ENCODE results near the gene CGB2. TPM values are rescaled to one million over a fixed set of nuclear protein-coding genes. Genes with fewer than 3 reads are reported as not detected.

The CGB2 gene
- total and polyA plus RNA-seq, 2 of the 4 experiments (the other 2 are of a cell fraction) = not detected

- CTCF ChIA-PET = no interaction called here
- in situ Hi-C loops (cut with MboI; ENCODE audit: low sequenced_read_pairs) = no loop called here
These were observed 34.3 kb downstream of the CGB2 start for GRCh38 chr19:49065905-49066512.

More at GRCh38 chr19:49065905-49066512, 34.3 kb downstream of the CGB2 start:
- DNase-seq = no peak
- H3K14ac ChIP-seq (replicated peaks; ENCODE audit: low read depth, low read length) = no peak overlapping the region
- intact Hi-C loops (cut with micrococcal nuclease) = no loop called here
- H2BK5ac ChIP-seq (ENCODE audit: low read depth, low read length, poor library complexity, severe bottlenecking) = no peak overlapping the region
- POLR2A ChIA-PET (ENCODE audit: unreplicated experiment) = no interaction called here
- no peak overlapping the region for H4K5ac ChIP-seq (ENCODE audit: low read depth, low read length)
- H2BK15ac ChIP-seq (ENCODE audit: low read depth, low read length) = no peak overlapping the region
- TF ChIP-seq MAFK (IDR thresholded peaks at IDR 0.05; ENCODE audit: low read depth, low read length) = no peak
- no peak for TF ChIP-seq USF2 (IDR thresholded peaks at IDR 0.05; ENCODE audit: low read depth, low read length)
- no peak for TF ChIP-seq CTCF (conservative IDR thresholded peaks at IDR 0.05; ENCODE audit: low read depth, low read length)
- TF ChIP-seq BHLHE40 (IDR thresholded peaks at IDR 0.05; ENCODE audit: low read depth, low read length) = no peak
- TF ChIP-seq POLR2A (IDR thresholded peaks at IDR 0.05; ENCODE audit: low read depth, low read length) = no peak
- no peak for TF ChIP-seq CEBPB (IDR thresholded peaks at IDR 0.05; ENCODE audit: low read depth, low read length)
- TF ChIP-seq MAZ (IDR thresholded peaks at IDR 0.05; ENCODE audit: borderline replicate concordance, low read depth, low read length) = no peak
- TF ChIP-seq ELK1 (IDR thresholded peaks at IDR 0.05; ENCODE audit: borderline replicate concordance, low read depth, low read length) = no peak
- no peak for TF ChIP-seq CHD1 (IDR thresholded peaks at IDR 0.05; ENCODE audit: low read depth, low read length)
- no peak for TF ChIP-seq RFX5 (IDR thresholded peaks at IDR 0.05; ENCODE audit: low read depth, low read length)
- TF ChIP-seq RCOR1 (IDR thresholded peaks at IDR 0.05; ENCODE audit: insufficient replicate concordance, low read length) = no peak
- TF ChIP-seq MXI1 (IDR thresholded peaks at IDR 0.05; ENCODE audit: borderline replicate concordance, low read depth, low read length) = no peak
- no peak for TF ChIP-seq NFE2L2 (IDR thresholded peaks at IDR 0.05; ENCODE audit: low read depth, low read length)
- dilution Hi-C loops (cut with HindIII; ENCODE audit: low sequenced_read_pairs, unreplicated experiment) = no loop called here
- peaks cover 2% of the 10 kb centered on the region; the same call in 1 of the 2 replicates for H3K4me1 ChIP-seq (ENCODE audit: control insufficient read depth, insufficient read depth, low read length)
- no peak overlapping the region for H4K91ac ChIP-seq (ENCODE audit: insufficient read depth, low read depth, low read length)
- H3K4me2 ChIP-seq (ENCODE audit: low read depth, low read length) = no peak overlapping the region
- no peak overlapping the region for H2AK9ac ChIP-seq (replicated peaks; ENCODE audit: low read depth, low read length, poor library complexity)
- no peak overlapping the region for H3K4ac ChIP-seq (ENCODE audit: low read depth, low read length)
- no peak overlapping the region for H3K18ac ChIP-seq (ENCODE audit: low read depth, low read length)
- H3K9me1 ChIP-seq (ENCODE audit: insufficient read depth, low read length) = no peaks in the 10 kb centered on the region
- no TSS peak for BruUV-seq (replicated peaks)
- no peak overlapping the region for H3K27ac ChIP-seq (ENCODE audit: insufficient read depth, low read length)
- no peaks in the 10 kb centered on the region for H3K79me1 ChIP-seq (ENCODE audit: low read depth in 1 of 2, low read length in 2 of 2)
- H2BK120ac ChIP-seq (ENCODE audit: low read depth, low read length) = no peak overlapping the region
- no peak overlapping the region for H2BK20ac ChIP-seq (ENCODE audit: low read depth, low read length)
- H4K8ac ChIP-seq (ENCODE audit: low read depth in 2 of 2, low read length in 2 of 2) = no peak overlapping the region
- no peak overlapping the region for H3K23ac ChIP-seq (ENCODE audit: low read depth, low read length)
- H3K9ac ChIP-seq (ENCODE audit: low read depth, low read length) = no peak overlapping the region
- no peak for ATAC-seq (ENCODE audit: low read depth)
- H3K27me3 ChIP-seq (ENCODE audit: control insufficient read depth, insufficient read depth, low read length) = peaks cover 46% of the 10 kb centered on the region
- H3K36me3 ChIP-seq (ENCODE audit: control insufficient read depth, insufficient read depth, low read length) = no peaks in the 10 kb centered on the region
- H3K56ac ChIP-seq (ENCODE audit: extremely low read depth, insufficient read depth, low read length) = no peak overlapping the region
- H4K20me1 ChIP-seq (ENCODE audit: insufficient read depth, low read length) = no peaks in the 10 kb centered on the region
- no peak overlapping the region for H3K4me3 ChIP-seq (ENCODE audit: insufficient read depth, low read depth, low read length)
- H3K9me3 ChIP-seq (ENCODE audit: control insufficient read depth, insufficient read depth, low read length) = peaks cover 14% of the 10 kb centered on the region
- no peak overlapping the region; the same call in 1 of the 2 replicates for H2AK5ac ChIP-seq (ENCODE audit: low read depth, low read length)
- no peak overlapping the region for H2AFZ ChIP-seq (replicated peaks; ENCODE audit: low read length, poor library complexity)
- WGBS, 2 experiments (ENCODE audit: extremely low coverage in 2 of 2, insufficient read length in 1 of 2) = no CpG with 5 or more reads among the region's 13 CpGs

Data from IMR-90 (cell line).